NB4 (cell line): ENCODE results near the gene RPAP2.

Experiments used
- CTCF ChIP-seq: IDR thresholded peaks from one replicate; pipeline ENCODE4 v1.5.1; 2012; ENCODE audit warnings: low read depth, low read length
- POLR2A ChIP-seq: IDR thresholded peaks from 2 replicates; pipeline ENCODE4 v1.6.1; 2011; ENCODE audit warnings: mild to moderate bottlenecking; ENCODE audit not compliant: insufficient read length; ENCODE audit errors: extremely low read depth

- no peak for TF ChIP-seq CTCF
- TF ChIP-seq POLR2A = no peak
Measured at GRCh38 chr1:92314024-92314423, 15.2 kb downstream of the RPAP2 start.
